ENCODE measurements around the gene ENTPD8. TPM values are rescaled to one million over a fixed set of nuclear protein-coding genes. Genes with fewer than 3 reads are reported as not detected.

ENTPD8 gene
- total and polyA plus RNA-seq, 2 of the 13 experiments (the other 11 are each of a cell fraction or from before 2014, with no cell fraction given), result 0.26 to 0.44 TPM

- Histone ChIP-seq H4K20me1 (ENCODE audit: insufficient read depth, low read length) (no peaks in the 10 kb centered on the region), H3K79me2 (ENCODE audit: insufficient read depth, low read length) (no peaks in the 10 kb centered on the region), H3K4me3 (replicated peaks in 1 of 3; ENCODE audit: insufficient read depth in 1 of 3, low read depth in 2 of 3, low read length in 3 of 3) (no peak overlapping the region), H3K9me3 (ENCODE audit: low read length) (no peaks in the 10 kb centered on the region), H3K4me2 (ENCODE audit: low read depth, low read length) (no peak overlapping the region), H3K9ac (ENCODE audit: insufficient read depth, low read depth, low read length) (no peak overlapping the region), H3K36me3 (replicated peaks in 1 of 2; ENCODE audit: control insufficient read depth in 1 of 2, insufficient read depth in 2 of 2, low read length in 2 of 2) (no peaks in the 10 kb centered on the region), H3K27me3 (ENCODE audit: control insufficient read depth in 1 of 2, insufficient read depth in 2 of 2, low read length in 2 of 2) (no peaks in the 10 kb centered on the region), H3K27ac (ENCODE audit: extremely low read length, insufficient read depth, low read length) (no peak overlapping the region), H3K4me1 (ENCODE audit: insufficient read depth, low read length) (peaks cover 19% of the 10 kb centered on the region), H2AFZ (ENCODE audit: low read length) (no peak overlapping the region)
- 87% methylated on average over 10 of the region's 24 CpGs for WGBS (ENCODE audit: low lambda C conversion rate)
- BruUV-seq (replicated peaks), result no TSS peak
- in situ Hi-C loops (cut with HindIII; ENCODE audit: extremely low pct_ligation_motif_present, low pct_unique_long_range_greater_than_20kb) (loop anchor here (5.0 kb wide), 1 partner anchor 117 kb away; no protein-coding TSS in a partner anchor), intact Hi-C loops (cut with micrococcal nuclease; ENCODE audit: unreplicated experiment) (loop anchor here (10.0 kb wide), 1 partner anchor 104 kb away; the partner anchor contains the start of gene NRARP)
- ATAC-seq (no peak), DNase-seq (ENCODE audit: low spot score) (no peak), FAIRE-seq (no peak)
- TF ChIP-seq MIXL1 (CRISPR knock-in tag; IDR thresholded peaks at IDR 0.05) (no peak), ETV6 (CRISPR knock-in tag; conservative IDR thresholded peaks at IDR 0.05) (no peak), HDAC2 (CRISPR knock-in tag; IDR thresholded peaks at IDR 0.05) (no peak), ZNF576 (CRISPR knock-in tag; IDR thresholded peaks at IDR 0.05) (no peak), ZSCAN9 (CRISPR knock-in tag; IDR thresholded peaks at IDR 0.05; ENCODE audit: borderline replicate concordance) (no peak), ARNTL (CRISPR knock-in tag; IDR thresholded peaks at IDR 0.05) (no peak), ZNF598 (CRISPR knock-in tag; IDR thresholded peaks at IDR 0.05; ENCODE audit: borderline replicate concordance) (no peak), KDM2A (CRISPR knock-in tag; IDR thresholded peaks at IDR 0.05; ENCODE audit: borderline replicate concordance, low read depth) (no peak), NFIB (CRISPR knock-in tag; IDR thresholded peaks at IDR 0.05; ENCODE audit: borderline replicate concordance) (no peak), ZNF614 (CRISPR knock-in tag; IDR thresholded peaks at IDR 0.05; ENCODE audit: borderline replicate concordance) (no peak), ZNF549 (CRISPR knock-in tag; IDR thresholded peaks at IDR 0.05) (no peak), TEF (CRISPR knock-in tag; IDR thresholded peaks at IDR 0.05) (no peak), ZNF564 (CRISPR knock-in tag; IDR thresholded peaks at IDR 0.05) (no peak), KDM4B (CRISPR knock-in tag; IDR thresholded peaks at IDR 0.05) (no peak), NAIF1 (CRISPR knock-in tag; IDR thresholded peaks at IDR 0.05; ENCODE audit: borderline replicate concordance) (no peak), KDM1A (CRISPR knock-in tag; IDR thresholded peaks at IDR 0.05) (no peak)
- CTCF ChIA-PET (ENCODE audit: low intra/inter-chr PET ratio, low total read pairs), result no interaction called here
- POLR2A ChIA-PET, result no interaction called here
These were observed 32.3 kb downstream of the ENTPD8 start for GRCh38 chr9:137408651-137409405.
